ENCODE data around the gene PPM1K.

PPM1K gene

GRCh38 chr4:88216395-88216794, 68.0 kb downstream of the PPM1K start:
- DNase-seq, result peak; percentile 3

- DNase-seq, result no peak
These were observed 69.0 kb downstream of the PPM1K start for GRCh38 chr4:88215351-88215750.

GRCh38 chr4:88212253-88212561, 72.2 kb downstream of the PPM1K start:
- no peak for DNase-seq

GRCh38 chr4:88211473-88212252, 72.7 kb downstream of the PPM1K start:
- peak; percentile 61 for DNase-seq

DNA sequence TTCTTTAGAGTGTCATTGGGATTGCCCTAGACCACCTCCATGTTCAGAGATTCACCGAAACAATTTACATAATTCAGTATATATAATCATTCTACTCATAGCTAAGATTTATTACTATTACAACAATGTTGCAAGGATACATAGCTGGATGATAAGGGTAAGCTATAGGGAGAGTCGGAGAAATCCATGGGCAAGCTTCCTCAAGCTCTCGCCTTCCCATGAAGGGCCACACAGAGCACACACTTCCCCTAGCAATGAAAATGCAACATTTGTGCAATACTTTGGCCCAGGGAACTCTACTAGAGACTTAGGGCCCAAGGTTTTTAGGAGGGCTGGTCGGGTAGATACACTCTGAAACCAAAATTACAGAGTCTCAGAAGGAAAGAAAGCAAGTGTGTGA, 76.2 kb downstream of the PPM1K start:
- DNase-seq, result no peak
